ENCODE data around the gene UBALD2. TPM values are rescaled to one million over a fixed set of nuclear protein-coding genes. Genes with fewer than 3 reads are reported as not detected.

The UBALD2 gene
- total and polyA plus RNA-seq, 2 of the 13 experiments (the other 11 are each of a cell fraction or from before 2014, with no cell fraction given), result 3.3 to 89.7 TPM

- TF ChIP-seq NFYC (CRISPR knock-in tag; IDR thresholded peaks at IDR 0.05) (no peak), ZNF547 (CRISPR knock-in tag; IDR thresholded peaks at IDR 0.05) (no peak; the same call in 1 of the 2 replicates), THAP11 (CRISPR knock-in tag; IDR thresholded peaks at IDR 0.05) (0 out of 2 replicates have a peak, but pooled peaks have one; percentile 11), ZFYVE20 (CRISPR knock-in tag; IDR thresholded peaks at IDR 0.05; ENCODE audit: borderline replicate concordance, low read depth) (no peak), RNF219 (CRISPR knock-in tag; IDR thresholded peaks at IDR 0.05) (no peak), ZNF3 (CRISPR knock-in tag; IDR thresholded peaks at IDR 0.05) (peak; percentile 79), ZNF292 (CRISPR knock-in tag; IDR thresholded peaks at IDR 0.05; ENCODE audit: borderline replicate concordance, low read depth) (peak; percentile 16; the same call in 1 of the 2 replicates), ZNF660 (CRISPR knock-in tag; IDR thresholded peaks at IDR 0.05; ENCODE audit: borderline replicate concordance, low read depth) (no peak), PLRG1 (conservative IDR thresholded peaks at IDR 0.05) (no peak), DNMT3B (CRISPR knock-in tag; conservative IDR thresholded peaks at IDR 0.05) (no peak), TEAD2 (CRISPR knock-in tag; IDR thresholded peaks at IDR 0.05) (no peak), SMAD9 (CRISPR knock-in tag; IDR thresholded peaks at IDR 0.05) (no peak), ZNF800 (CRISPR knock-in tag; IDR thresholded peaks at IDR 0.05) (0 out of 2 replicates have a peak, but pooled peaks have one; percentile 41), ATF2 (CRISPR knock-in tag; IDR thresholded peaks at IDR 0.05) (no peak), TRIM22 (IDR thresholded peaks at IDR 0.05) (no peak), MIXL1 (CRISPR knock-in tag; IDR thresholded peaks at IDR 0.05) (peak; percentile 70; the same call in 1 of the 2 replicates), FLYWCH1 (CRISPR knock-in tag; IDR thresholded peaks at IDR 0.05) (peak; percentile 64; the same call in 1 of the 2 replicates), HDAC2 (CRISPR knock-in tag; IDR thresholded peaks at IDR 0.05) (0 out of 2 replicates have a peak, but pooled peaks have one; percentile 23), GATAD1 (CRISPR knock-in tag; IDR thresholded peaks at IDR 0.05) (no peak; the same call in none of the 2 replicates), ZNF746 (CRISPR knock-in tag; IDR thresholded peaks at IDR 0.05) (no peak; the same call in 1 of the 2 replicates), MAFG (CRISPR knock-in tag; IDR thresholded peaks at IDR 0.05) (no peak), ZNF75D (CRISPR knock-in tag; IDR thresholded peaks at IDR 0.05; ENCODE audit: borderline replicate concordance) (no peak), KMT2A (CRISPR knock-in tag; IDR thresholded peaks at IDR 0.05) (no peak), TARDBP (CRISPR knock-in tag; IDR thresholded peaks at IDR 0.05) (peak; percentile 44; the same call in 1 of the 2 replicates), ADNP (CRISPR knock-in tag; IDR thresholded peaks at IDR 0.05) (no peak)
Measured at GRCh38 chr17:76246080-76247066, 18.8 kb upstream of the UBALD2 start (continued).

Data from HepG2 (cell line).